HepG2 (cell line): ENCODE results near the gene GSK3A. TPM values are rescaled to one million over a fixed set of nuclear protein-coding genes. Genes with fewer than 3 reads are reported as not detected.

Source experiments
- AHDC1 ChIP-seq: sonication (generic); formaldehyde crosslinking; IDR thresholded peaks from 2 replicates; pipeline ENCODE4 v1.5.1; 2020; ENCODE audit warnings: mild to moderate bottlenecking, missing genetic modification reagents, borderline replicate concordance
- ATF7-NPFF ChIP-seq: sonication (generic); formaldehyde crosslinking; IDR thresholded peaks from 2 replicates; pipeline ENCODE4 v1.8.1; 2023; ENCODE audit warnings: mild to moderate bottlenecking, low read depth, missing genetic modification reagents, moderate library complexity
- E2F5 ChIP-seq: sonication (generic); formaldehyde crosslinking; conservative IDR thresholded peaks from 2 replicates; pipeline ENCODE4 v1.4.0; 2020; ENCODE audit warnings: missing genetic modification reagents
- GATAD1 ChIP-seq: IDR thresholded peaks from 2 replicates; pipeline ENCODE4 v1.6.1; 2016; ENCODE audit warnings: missing genetic modification reagents, missing compliant biosample characterization
- ISX ChIP-seq: sonication (generic); formaldehyde crosslinking; conservative IDR thresholded peaks from 2 replicates; pipeline ENCODE4 v1.5.0; 2020; ENCODE audit warnings: missing genetic modification reagents
- SSRP1 ChIP-seq: IDR thresholded peaks from 2 replicates; pipeline ENCODE4 v1.6.1; 2016; ENCODE audit warnings: control low read depth
- TGIF2 ChIP-seq: IDR thresholded peaks from 2 replicates; pipeline ENCODE4 v1.6.1; 2016; ENCODE audit warnings: control low read depth, missing compliant biosample characterization
- TMF1 ChIP-seq: sonication (generic); formaldehyde crosslinking; IDR thresholded peaks from 2 replicates; pipeline ENCODE4 v1.8.1; 2022; ENCODE audit warnings: low read depth, missing genetic modification reagents
- ZBTB46 ChIP-seq: sonication (generic); formaldehyde crosslinking; IDR thresholded peaks from 2 replicates; pipeline ENCODE4 v1.4.0; 2020; ENCODE audit warnings: mild to moderate bottlenecking, missing genetic modification reagents, borderline replicate concordance
- ZC3H13 ChIP-seq: sonication (generic); formaldehyde crosslinking; IDR thresholded peaks from 2 replicates; pipeline ENCODE4 v1.8.1; 2023; ENCODE audit warnings: mild to moderate bottlenecking, missing genetic modification reagents, moderate library complexity
- ZFP82 ChIP-seq: sonication (generic); formaldehyde crosslinking; IDR thresholded peaks from 2 replicates; pipeline ENCODE4 v1.5.1; 2020; ENCODE audit warnings: mild to moderate bottlenecking, missing genetic modification reagents, borderline replicate concordance
- ZNF234 ChIP-seq: sonication (generic); formaldehyde crosslinking; conservative IDR thresholded peaks from 2 replicates; pipeline ENCODE4 v1.5.1; 2020; ENCODE audit warnings: mild to moderate bottlenecking, missing genetic modification reagents
- ZNF772 ChIP-seq: sonication (generic); formaldehyde crosslinking; IDR thresholded peaks from 2 replicates; pipeline ENCODE4 v1.5.0; 2020; ENCODE audit warnings: mild to moderate bottlenecking, missing genetic modification reagents
- ZSCAN21 ChIP-seq: sonication (generic); formaldehyde crosslinking; IDR thresholded peaks from 2 replicates; pipeline ENCODE4 v1.8.0; 2022; ENCODE audit warnings: mild to moderate bottlenecking, missing genetic modification reagents, moderate library complexity, borderline replicate concordance
- ZSCAN9 ChIP-seq: IDR thresholded peaks from 2 replicates; pipeline ENCODE4 v1.6.1; 2016; ENCODE audit warnings: borderline replicate concordance
- polyA plus RNA-seq, 8 experiments: library from polyadenylated mRNA; depleted of rRNA in 3 of 8; stranded (reverse) in 7 of 8; unstranded in 1 of 8; fragments of >200 nt; fragmentation: Illumina TruSeq in 4 of 8; extraction: Trizol in 4 of 8; gene quantifications; 2 replicates each; pipeline versions ENCODE4 v1.2.1 to v1.2.3, GENCODE V29; 2011 to 2016; ENCODE audit warnings: low read depth in 4 of 8, missing spikeins in 1 of 8, mixed read lengths in 1 of 8; ENCODE audit not compliant: insufficient read depth in 1 of 8
- total RNA-seq, 5 experiments: library from RNA; depleted of rRNA; stranded (reverse); fragments of >200 nt; fragmentation: Illumina TruSeq; extraction: Trizol; gene quantifications; 2 replicates each; pipeline ENCODE4 v1.2.3, GENCODE V29; 2016; ENCODE audit warnings: low read depth in 1 of 5

GSK3A gene
- total and polyA plus RNA-seq, 2 of the 13 experiments (the other 11 are each of a cell fraction or from before 2014, with no cell fraction given): 16.9 to 52.5 TPM

- no peak for TF ChIP-seq ZFP82 (CRISPR knock-in tag)
- no peak for TF ChIP-seq ATF7-NPFF (CRISPR knock-in tag)
- no peak for TF ChIP-seq ZSCAN9 (CRISPR knock-in tag)
- TF ChIP-seq ZNF234 (CRISPR knock-in tag): no peak
- TF ChIP-seq SSRP1: no peak
- TF ChIP-seq AHDC1 (CRISPR knock-in tag): no peak
- peak; percentile 67; the same call in 1 of the 2 replicates for TF ChIP-seq ZBTB46 (CRISPR knock-in tag)
- no peak for TF ChIP-seq E2F5 (CRISPR knock-in tag)
- no peak for TF ChIP-seq TMF1 (CRISPR knock-in tag)
- TF ChIP-seq ZNF772 (CRISPR knock-in tag): no peak
- no peak; the same call in 1 of the 2 replicates for TF ChIP-seq ZC3H13 (CRISPR knock-in tag)
- TF ChIP-seq ZSCAN21: no peak
- 0 out of 2 replicates have a peak, but pooled peaks have one; percentile 19 for TF ChIP-seq GATAD1 (CRISPR knock-in tag)
- 0 out of 2 replicates have a peak, but pooled peaks have one; percentile 48 for TF ChIP-seq TGIF2 (CRISPR knock-in tag)
- TF ChIP-seq ISX (CRISPR knock-in tag): no peak
These were observed 39.7 kb upstream of the GSK3A start (continued) for GRCh38 chr19:42281827-42282762.
